ENCODE data around the gene PLAA. TPM values are rescaled to one million over a fixed set of nuclear protein-coding genes. Genes with fewer than 3 reads are reported as not detected.

PLAA gene
- total RNA-seq, 1 experiment from 2014 or later, result 41.2 TPM

DNA sequence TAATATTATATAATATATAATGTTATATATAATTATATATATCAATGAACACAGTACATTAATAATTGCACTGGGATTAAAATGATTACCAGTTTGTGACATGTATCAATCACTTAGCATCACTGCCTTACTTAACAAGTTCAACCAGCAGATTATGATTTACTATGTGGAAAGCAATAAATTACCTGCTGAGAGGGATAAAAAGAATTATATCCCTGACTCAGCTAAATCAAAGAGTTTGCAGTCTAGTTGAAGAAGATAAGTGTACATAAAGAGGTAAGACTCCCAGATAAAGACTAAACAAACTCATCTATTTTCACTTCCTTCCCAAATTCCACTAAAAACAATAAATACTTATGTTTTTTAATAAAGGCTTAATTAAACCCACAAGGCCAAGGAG lies 11.2 kb downstream of the PLAA start:
- DNase-seq (ENCODE audit: low read depth, low spot score) (no peak), ATAC-seq (no peak)
- H3K27me3 ChIP-seq (ENCODE audit: insufficient read depth, low read length), result no peaks in the 10 kb centered on the region
- H3K4me1 ChIP-seq (ENCODE audit: control insufficient read depth in 1 of 2, insufficient read depth in 2 of 2, low read length in 2 of 2), result no peaks in the 10 kb centered on the region
- H3K4me3 ChIP-seq (replicated peaks in 1 of 2; ENCODE audit: low read depth in 1 of 2, low read length in 2 of 2), result no peak overlapping the region
- POLR2A ChIA-PET, result no interaction called here
- H3K9ac ChIP-seq (ENCODE audit: low read length), result no peak overlapping the region
- RAD21 ChIA-PET (ENCODE audit: low non-redundant PET in 1 of 2, low total read pairs in 2 of 2, uncharacterized antibody in 2 of 2, unreplicated experiment in 2 of 2), result no interaction called here
- CTCF ChIA-PET, result no interaction called here
- BruUV-seq (replicated peaks), result no TSS peak
- H3K27ac ChIP-seq (ENCODE audit: low read depth, low read length), result no peak overlapping the region
- no peaks in the 10 kb centered on the region for H3K9me2 ChIP-seq (ENCODE audit: insufficient read depth)
- H3K9me3 ChIP-seq (ENCODE audit: control insufficient read depth in 1 of 2, insufficient read depth in 1 of 2, low read depth in 1 of 2, low read length in 2 of 2), result no peaks in the 10 kb centered on the region; a peak in 2 of 4 replicates
- H3K79me2 ChIP-seq (ENCODE audit: insufficient read depth, low read length), result peaks cover 92% of the 10 kb centered on the region
- H2AFZ ChIP-seq (ENCODE audit: low read depth, low read length, poor library complexity, severe bottlenecking), result no peak overlapping the region
- no peak overlapping the region for H3K4me2 ChIP-seq (ENCODE audit: low read length)
- TF ChIP-seq ELF1 (IDR thresholded peaks at IDR 0.05; ENCODE audit: borderline replicate concordance, low read depth), result no peak
- TF ChIP-seq, protein P1, sequence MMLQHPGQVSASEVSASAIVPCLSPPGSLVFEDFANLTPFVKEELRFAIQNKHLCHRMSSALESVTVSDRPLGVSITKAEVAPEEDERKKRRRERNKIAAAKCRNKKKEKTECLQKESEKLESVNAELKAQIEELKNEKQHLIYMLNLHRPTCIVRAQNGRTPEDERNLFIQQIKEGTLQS (IDR thresholded peaks at IDR 0.05), result no peak
- no peaks in the 10 kb centered on the region; the same call in 1 of the 2 replicates for H4K20me1 ChIP-seq (ENCODE audit: insufficient read depth)
- H3K36me3 ChIP-seq (ENCODE audit: control insufficient read depth in 1 of 2, insufficient read depth in 2 of 2, low read length in 2 of 2), result no peaks in the 10 kb centered on the region; a peak in 1 of 4 replicates
- intact Hi-C loops (cut with micrococcal nuclease), result no loop called here

DNA sequence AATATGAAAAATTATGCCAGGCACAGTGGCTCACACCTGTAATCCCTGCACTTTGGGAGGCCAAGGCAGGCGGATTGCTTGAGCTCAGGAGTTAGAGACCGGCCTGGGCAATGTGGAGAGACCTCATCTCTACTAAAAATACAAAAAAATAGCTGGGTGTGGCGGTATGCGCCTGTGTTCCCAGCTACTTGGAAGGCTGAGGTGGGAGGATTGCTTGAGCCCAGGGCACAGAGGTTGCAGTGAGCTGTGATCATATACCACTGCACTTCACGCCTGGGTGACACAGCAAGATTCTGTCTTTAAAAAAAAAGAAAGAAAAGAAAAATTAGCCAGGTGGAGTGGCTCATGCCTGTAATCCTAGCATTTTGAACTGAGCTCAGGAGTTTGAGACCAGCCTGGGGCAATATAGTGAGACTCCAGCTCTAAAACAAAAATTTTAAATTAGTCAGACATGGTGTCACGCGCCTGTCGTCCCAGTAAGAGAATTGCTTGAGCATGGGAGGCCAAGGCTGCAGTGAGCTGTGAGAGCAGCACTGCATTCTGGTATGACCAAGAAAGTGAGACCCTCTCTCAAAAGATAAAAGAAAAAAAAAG lies 18.0 kb downstream of the PLAA start:
- no peak for ATAC-seq
- CTCF ChIA-PET, result no interaction called here

More for the DNA sequence above, 18.0 kb downstream of the PLAA start:
- DNase-seq (ENCODE audit: low read depth, low spot score), result no peak
- H3K9ac ChIP-seq (ENCODE audit: low read length), result no peak overlapping the region
- no peaks in the 10 kb centered on the region for H4K20me1 ChIP-seq (ENCODE audit: insufficient read depth)
- H2AFZ ChIP-seq (ENCODE audit: low read depth, low read length, poor library complexity, severe bottlenecking), result no peak overlapping the region
- no TSS peak for BruUV-seq (replicated peaks)
- intact Hi-C loops (cut with micrococcal nuclease), result no loop called here
- H3K9me2 ChIP-seq (ENCODE audit: insufficient read depth), result no peaks in the 10 kb centered on the region
- H3K36me3 ChIP-seq (ENCODE audit: control insufficient read depth in 1 of 2, insufficient read depth in 2 of 2, low read length in 2 of 2), result peaks cover 16 to 26% of the 10 kb centered on the region in 2 experiments
- no peak overlapping the region for H3K4me3 ChIP-seq (replicated peaks in 1 of 2; ENCODE audit: low read depth in 1 of 2, low read length in 2 of 2)
- no peaks in the 10 kb centered on the region for H3K27me3 ChIP-seq (ENCODE audit: insufficient read depth, low read length)
- H3K4me2 ChIP-seq (ENCODE audit: low read length), result no peak overlapping the region
- H3K27ac ChIP-seq (ENCODE audit: low read depth, low read length), result no peak overlapping the region
- TF ChIP-seq YY1 (IDR thresholded peaks at IDR 0.05; ENCODE audit: extremely low read depth, insufficient replicate concordance, low read depth, low read length) (no peak), RAD21 (IDR thresholded peaks at IDR 0.05; ENCODE audit: low read depth) (no peak), FOSL1 (IDR thresholded peaks at IDR 0.05; ENCODE audit: low read depth) (no peak)
- TF ChIP-seq, protein P1 (IDR thresholded peaks at IDR 0.05), result no peak
- ChIA-PET POLR2A (no interaction called here), RAD21 (ENCODE audit: low non-redundant PET in 1 of 2, low total read pairs in 2 of 2, uncharacterized antibody in 2 of 2, unreplicated experiment in 2 of 2) (no interaction called here)
- H3K4me1 ChIP-seq (ENCODE audit: control insufficient read depth in 1 of 2, insufficient read depth in 2 of 2, low read length in 2 of 2), result no peaks in the 10 kb centered on the region
- H3K79me2 ChIP-seq (ENCODE audit: insufficient read depth, low read length), result peaks cover 53% of the 10 kb centered on the region
- H3K9me3 ChIP-seq (ENCODE audit: control insufficient read depth in 1 of 2, insufficient read depth in 1 of 2, low read depth in 1 of 2, low read length in 2 of 2), result no peaks in the 10 kb centered on the region

Measured in HCT116 (cell line).